ENCODE measurements around the gene CAPN11.

- TF ChIP-seq CTCF (conservative IDR thresholded peaks at IDR 0.05; ENCODE audit: low read depth, low read length), result no peak
- no peak for TF ChIP-seq EZH2phosphoT487 (IDR thresholded peaks at IDR 0.05; ENCODE audit: borderline replicate concordance, low read length)
Measured at GRCh38 chr6:44171899-44172546, 13.4 kb downstream of the CAPN11 start.
